ENCODE results near the gene CCDC78.
"Not testable (repeated sequence)": the region's sequence is repeated elsewhere in the genome, so short reads cannot be mapped to it uniquely, and the experiment has no call there.

CCDC78 gene

DNA sequence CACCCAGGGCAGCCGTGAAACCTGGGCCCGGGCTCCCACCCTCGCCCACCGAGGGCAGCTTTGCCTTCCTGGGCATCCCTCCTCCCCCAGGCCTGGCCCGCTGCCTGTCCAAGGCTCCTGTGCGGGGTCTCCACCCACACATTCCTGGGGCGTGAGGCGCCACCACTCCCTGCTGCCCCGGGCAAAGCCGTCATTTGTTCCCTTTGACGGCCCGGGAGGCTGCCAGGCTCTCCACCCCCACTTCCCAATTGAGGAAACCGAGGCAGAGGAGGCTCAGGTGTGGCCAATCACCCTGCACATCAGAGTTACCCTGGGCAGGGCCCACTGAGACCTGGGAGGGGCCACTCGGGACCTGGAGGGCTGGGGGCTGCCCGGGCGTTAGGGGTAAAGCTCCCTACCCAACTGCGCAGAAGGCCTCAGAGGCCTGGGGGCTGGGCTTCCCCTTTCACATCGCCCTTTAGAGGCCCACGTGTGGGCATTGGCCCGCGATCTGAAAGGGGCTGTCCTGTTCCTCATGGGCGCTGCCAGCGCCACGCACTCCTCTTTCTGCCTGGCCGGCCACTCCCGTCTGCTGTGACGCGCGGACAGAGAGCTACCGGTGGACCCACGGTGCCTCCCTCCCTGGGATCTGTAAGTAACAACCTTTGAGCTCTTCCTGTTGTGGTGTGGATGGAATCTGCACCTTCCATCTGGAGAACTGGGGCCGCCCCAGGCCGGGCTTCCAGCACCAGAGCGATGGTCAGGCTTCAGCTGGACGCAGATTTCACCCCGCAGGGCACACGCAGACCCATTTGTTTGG, 34.5 kb upstream of the CCDC78 start, which contains the start of gene MSLN:
TSS of gene MSLN (plus strand) at position 190 of the 799 bp plus-strand sequence. CDS start 1,947 bp downstream, outside the sequence.
- no peak for DNase-seq

DNA sequence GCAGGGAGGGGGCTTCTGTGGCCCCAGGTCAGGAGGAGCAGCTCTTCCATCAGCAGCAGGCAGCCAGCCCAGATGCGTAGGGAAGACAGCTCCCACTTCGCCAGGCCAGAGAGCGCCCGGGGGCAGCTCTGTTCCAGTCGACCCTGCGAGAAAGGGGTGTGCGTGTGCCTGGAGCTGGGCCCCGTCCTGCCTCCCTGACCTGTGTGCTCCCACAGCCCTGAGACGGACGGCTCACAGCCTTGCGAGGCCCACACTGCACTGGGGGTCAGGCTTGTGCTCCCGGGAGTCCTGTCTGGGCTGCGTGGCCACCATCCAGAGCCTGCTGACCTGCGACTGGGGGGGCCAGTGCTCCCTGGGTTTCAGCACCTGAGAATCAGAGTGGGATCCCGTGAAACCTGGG, 33.8 kb upstream of the CCDC78 start:
- no peak for DNase-seq

DNA sequence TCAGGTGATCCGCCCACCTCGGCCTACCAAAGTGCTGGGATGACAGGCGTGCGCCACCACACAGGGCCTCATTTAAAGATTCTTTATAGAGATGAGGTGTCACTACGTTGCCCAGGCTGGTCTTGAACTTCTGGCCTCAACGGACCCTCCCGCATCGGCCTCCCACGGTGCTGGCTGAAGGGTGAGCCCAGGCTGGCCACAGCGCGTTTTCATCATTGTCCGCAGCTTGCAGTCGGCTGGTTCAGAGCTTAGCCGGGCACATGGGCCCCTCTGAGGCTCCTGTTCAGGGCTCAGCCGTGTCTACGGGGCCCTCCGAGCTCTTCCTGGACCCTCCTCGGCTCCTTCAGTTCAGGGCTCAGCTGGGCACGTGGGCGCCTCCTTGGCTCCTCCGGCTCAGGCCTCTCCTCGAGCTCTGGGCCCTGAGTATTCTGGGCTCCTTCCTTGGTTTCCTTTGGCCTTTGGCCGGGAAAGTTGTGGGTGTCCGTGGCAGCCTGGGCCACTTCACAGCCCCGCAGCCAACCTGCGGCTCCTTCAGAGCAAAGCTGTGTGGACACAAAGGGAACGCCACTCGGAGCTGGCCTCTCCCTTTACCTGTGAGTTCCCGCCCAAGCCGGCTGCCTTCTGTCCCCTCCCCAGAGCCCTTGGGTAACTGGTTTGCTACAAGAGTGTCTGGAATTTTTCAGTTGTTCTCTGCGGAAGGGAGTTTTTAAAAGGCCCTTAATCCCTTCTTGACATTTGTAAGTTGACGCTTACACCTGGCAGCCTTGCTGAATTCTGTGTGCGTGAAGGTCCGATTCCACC, 33.1 kb upstream of the CCDC78 start:
- DNase-seq: no peak

DNA sequence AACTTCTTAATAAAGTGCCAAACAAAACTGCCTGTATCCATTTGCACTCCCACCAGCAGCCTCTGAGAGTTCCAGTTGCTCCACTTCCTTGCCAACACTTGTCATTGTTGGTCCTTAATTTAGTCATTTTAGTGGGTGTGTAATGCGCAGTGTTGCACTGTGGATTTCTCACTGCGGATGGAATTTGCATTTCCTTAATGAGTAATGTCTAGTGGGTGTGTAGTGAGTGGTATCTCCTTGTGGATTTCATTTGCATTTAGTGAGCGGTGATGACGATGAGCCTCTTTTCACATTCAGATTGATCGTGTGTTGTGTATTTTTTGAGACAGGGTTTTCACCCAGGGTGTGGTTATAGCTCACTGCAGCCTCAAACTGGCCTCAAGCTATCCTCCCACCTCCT, 30.2 kb upstream of the CCDC78 start:
- no peak for DNase-seq

DNA sequence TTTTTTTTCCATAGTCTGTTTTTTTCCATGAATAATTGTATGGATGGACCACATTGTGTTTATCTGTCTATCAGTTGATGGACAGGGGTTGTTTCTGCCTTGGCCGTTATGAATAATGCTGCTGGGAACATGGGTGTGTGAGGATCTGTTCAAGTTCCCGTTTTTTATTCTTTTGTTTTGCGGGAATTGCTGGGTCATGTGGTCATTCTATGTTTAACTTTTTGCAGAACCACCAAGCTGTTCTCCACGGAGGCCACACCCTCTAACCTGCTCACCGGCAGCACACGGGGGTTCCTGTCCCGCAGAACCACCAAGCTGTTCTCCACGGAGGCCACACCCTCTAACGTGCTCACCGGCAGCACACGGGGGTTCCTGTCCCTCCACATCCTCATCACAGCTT, 28.4 kb upstream of the CCDC78 start:
- DNase-seq: no peak

DNA sequence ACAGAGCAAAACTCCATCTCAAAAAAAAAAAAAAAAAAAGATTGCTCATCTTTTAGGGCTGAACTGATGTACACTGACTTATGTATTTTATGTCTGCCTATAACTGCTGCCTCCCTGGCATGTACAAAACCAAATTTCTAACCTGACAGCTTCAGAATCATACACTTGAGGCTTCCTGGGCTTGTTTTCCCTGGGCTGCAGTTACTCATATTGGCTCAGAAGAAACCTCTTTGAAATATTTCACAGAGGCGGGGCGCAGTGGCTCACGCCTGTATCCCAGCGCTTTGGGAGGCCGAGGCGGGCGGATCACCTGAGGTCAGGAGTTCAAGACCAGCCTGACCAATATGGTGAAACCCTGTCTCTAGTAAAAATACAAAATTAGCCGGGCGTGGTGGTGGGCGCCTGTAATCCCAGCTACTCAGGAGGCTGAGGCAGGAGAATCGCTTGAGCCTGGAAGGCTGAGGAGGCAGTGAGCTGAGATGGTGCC, 27.9 kb upstream of the CCDC78 start:
- DNase-seq: not testable (repeated sequence)

DNA sequence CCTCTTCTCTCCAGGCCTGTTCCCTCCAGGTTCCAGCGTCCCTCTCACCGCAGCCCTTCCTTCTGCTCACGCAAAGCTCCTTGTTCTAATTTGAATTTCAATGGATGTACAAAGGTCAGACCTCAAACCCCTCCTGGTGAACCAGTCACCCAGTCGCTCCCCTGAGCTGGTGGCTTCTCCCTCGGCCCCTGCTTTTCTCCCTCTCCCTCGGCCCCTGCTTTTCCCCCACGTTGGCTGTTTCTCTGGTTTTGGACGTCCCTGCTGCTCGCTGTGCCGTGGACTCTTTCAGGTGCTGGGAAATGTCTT, 25.7 kb upstream of the CCDC78 start:
- no peak for DNase-seq

DNA sequence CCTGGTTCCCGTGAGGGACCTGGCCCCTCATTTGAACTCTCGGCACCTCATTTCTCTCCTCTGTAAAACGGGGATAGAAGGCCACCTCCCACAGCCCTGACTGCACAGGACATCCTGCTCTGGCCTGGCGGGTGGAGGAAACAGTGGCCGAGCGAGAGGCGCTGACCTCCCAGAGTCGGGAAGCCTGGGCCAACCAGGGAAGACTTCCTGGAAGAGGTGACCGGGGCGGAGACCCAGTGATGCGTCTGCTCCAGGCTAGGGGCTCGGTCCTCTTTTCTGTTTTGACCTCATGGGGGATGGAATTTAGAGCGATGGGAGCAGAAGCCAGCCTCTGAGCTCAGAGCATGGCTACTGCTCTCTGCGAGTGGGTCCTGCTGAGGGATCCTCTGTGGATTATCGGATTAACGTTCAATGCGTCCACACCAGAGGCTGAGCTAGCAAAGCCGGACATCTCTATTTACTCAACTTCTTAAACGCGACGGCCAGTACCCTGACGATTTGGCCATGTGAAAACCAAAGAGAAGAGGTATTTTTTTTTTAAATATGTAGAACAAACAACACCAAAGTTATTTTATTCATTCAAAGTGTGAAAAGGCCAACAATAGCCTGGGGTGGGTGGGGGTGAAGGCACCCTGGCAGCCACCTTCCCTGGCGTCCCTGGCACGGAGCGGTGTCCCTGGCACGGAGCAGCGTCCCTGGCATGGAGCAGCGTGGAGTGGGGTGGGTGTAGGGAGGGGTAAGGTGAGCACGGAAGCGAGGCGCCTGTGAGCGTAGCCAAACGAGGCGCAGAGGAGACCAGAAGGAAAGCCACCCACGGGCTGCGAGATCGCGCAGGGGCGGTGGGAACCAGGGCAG, 25.1 kb upstream of the CCDC78 start:
- no peak for DNase-seq

DNA sequence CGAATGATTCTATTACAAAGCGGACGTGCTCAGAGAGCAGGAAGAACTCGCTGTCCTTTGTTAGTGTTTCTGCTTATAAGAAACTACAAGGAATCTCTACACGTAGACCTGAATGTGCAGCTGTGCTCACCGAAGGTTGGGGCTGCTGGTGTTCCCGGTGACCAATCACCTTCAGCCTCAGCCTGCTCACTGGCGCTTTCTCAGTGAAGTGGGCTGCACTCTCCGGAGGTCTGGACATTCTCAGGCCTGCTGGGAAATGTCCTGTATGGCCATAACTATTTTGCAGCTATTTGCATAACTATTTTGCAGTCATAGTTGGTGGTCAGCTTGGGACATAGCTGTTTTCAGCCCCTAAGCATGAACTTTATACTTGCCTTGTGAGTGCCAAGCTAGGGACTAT, 24.2 kb upstream of the CCDC78 start:
- DNase-seq: no peak

DNA sequence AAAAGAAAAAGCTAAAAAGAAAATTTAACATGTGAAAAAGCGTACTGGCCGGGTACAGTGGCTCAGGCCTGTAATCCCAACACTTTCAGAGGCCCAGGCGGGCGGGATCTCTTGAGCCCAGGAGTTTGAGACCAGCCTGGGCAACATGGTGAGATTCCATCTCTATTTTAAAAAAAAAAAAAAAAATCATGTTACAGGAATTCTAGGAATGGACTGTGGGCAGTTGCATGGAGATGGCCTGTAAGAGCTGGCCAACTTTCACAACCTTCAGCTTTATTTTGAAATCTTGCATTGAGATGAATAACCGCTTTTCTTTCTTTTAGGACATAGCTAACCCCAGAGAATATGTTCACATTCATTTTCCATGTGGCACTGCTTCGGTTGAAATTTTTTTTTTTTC, 22.8 kb upstream of the CCDC78 start:
- no peak for DNase-seq

DNA sequence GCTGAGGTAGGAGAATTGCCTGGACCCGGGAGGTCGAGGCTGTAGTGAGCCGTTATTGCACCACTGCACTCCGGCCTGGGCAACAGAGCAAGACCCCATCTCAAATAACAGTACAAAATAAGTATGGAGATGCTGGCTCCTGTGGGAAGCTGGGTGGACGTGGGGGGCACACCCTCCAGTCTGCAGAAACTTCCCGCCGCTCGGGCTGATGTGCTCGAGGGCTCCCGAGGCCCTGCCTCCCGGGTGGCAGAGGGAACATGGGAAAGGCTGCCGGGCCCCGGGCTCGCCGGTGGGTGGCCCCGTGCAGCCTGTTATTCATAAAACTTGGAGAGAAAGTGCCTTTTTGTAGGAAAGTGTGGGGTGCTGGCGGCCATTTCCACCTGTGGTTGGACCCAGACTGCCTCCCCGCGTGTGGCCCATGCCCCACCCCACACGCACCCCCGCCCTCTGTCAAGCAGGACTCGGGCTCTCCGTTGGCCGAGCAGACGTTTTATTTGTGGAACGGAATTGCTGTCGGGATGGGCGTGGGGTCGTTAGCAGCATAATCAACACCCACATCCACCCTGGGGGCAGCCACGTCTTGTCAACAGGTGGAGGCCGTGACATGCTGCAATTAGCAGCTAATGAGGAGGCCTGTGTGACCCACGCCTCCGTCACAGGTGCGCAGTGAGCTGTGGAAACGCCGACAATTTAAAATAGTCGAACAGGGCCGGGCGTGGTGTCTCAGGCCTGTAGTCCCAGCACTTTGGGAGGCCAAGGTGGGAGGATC, 21.9 kb upstream of the CCDC78 start:
- DNase-seq: no peak

DNA sequence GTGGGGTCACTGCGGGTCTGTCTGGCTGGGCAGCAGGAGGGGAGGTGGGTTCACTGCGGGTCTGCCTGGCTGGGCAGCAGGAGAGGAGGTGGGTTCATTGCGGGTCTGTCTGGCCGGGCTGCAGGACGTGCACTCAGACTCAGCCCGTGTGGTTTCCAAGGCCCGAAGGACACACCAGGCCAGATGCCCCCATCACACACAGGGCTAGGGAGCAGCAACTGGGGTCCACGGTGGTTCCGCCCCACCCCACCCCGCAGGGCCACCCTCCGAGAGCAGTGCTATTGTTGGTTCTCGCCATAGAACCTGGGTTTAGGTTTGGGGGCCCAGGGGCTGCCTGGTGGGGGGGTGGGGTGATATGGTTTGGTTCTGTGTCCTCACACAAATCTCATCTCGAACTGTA, 20.4 kb upstream of the CCDC78 start:
- DNase-seq: no peak

DNA sequence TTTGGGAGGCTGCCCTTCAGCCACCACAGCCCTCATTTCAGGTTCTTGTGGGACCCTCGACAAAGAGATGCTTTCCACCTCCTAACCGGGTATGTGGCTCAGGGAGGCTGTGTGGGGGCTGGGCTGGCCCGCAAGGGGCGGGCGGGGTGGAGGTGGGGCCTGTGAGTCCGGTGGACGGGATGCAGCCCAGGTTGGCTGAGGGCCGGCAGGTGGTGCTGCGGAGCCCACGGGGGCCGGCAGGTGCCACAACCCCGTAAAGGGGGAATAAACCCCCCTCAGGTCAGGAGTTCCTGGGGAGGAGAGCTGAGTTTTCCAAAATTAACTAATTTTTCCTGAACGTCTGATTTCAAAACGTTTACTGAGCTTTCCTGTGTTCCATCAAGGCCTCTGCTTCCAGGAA, 19.5 kb upstream of the CCDC78 start:
- no peak for DNase-seq

DNA sequence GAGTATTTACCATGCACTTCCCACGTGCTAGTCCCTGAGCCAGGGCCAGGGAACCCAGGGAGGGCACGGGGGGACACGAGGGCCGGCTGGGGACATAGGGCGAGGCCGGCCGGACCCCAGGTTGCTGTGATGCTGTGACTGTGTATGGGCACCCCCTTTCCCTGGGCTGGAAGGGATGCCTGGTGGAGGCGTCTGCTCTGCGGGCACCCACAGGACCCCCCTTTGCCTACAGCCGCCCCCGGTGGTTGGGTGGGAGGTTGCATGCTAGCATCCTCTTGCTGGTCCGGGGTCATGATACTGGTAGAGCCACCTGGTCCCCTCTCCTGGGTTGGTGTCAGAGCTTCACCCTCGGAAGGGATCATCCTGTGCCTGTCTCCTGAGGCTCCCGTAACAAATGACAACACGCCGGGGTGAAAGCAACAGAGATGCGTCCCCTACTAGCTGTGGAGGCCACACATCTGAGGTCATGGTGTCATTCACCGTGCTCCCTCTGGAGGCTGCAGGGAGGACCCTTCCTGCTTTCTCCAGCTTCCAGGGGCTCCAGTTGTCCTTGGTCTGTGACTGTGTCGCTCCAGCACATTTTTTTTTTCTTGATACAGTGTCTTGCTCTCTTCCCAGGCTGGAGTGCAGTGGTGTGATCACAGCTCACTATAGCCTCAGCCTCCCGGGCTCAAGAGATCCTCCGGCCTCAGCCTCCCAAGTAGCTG, 17.7 kb upstream of the CCDC78 start:
- no peak for DNase-seq

DNA sequence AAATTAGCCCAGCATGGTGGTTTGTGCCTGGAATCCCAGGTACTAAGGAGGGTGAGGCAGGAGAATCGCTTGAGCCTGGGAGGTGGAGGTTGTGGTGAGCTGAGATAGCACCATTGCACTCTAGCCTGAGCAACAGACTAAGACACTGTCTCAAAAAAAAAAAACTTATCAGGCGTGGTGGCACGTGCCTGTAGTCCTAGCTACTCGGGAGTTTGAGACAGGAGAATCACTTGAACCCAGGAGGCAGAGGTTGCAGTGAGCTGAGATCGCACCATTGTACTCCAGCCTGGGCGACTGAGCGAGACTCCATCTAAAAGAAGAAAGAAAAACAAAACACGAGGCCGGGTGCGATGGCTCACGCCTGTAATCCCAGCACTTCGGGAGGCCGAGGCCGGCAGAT, 16.7 kb upstream of the CCDC78 start:
- DNase-seq: not testable (repeated sequence)

DNA sequence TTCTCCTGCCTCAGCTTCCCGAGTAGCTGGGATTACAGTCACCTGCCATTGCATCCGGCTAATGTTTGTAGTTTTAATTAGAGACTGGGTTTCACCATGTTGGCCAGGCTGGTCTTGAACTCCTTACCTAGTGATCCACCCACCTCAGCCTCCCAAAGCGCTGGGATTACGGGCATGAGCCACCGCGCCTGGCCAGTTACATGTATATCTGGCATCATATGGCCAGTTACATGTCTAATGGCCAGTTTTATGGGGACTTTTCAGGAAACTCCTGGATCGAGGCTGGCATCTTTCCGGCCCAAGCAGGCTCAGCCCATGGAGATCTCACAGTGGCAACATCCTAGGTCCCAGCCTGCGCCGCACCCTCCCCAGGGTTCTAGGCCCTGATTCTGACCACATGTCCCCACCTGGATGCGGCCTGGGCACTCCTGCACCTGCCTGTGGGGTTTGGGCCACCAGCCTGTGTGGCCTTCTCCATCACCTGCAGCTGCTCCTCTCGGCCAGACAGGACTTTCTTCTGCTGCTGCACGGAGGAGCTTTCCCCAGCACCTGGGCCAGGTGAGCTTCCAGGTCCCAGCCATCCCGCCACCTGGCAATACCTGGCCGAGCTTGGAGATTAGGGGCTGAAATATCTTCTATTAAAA, 15.9 kb upstream of the CCDC78 start:
- no peak for DNase-seq

DNA sequence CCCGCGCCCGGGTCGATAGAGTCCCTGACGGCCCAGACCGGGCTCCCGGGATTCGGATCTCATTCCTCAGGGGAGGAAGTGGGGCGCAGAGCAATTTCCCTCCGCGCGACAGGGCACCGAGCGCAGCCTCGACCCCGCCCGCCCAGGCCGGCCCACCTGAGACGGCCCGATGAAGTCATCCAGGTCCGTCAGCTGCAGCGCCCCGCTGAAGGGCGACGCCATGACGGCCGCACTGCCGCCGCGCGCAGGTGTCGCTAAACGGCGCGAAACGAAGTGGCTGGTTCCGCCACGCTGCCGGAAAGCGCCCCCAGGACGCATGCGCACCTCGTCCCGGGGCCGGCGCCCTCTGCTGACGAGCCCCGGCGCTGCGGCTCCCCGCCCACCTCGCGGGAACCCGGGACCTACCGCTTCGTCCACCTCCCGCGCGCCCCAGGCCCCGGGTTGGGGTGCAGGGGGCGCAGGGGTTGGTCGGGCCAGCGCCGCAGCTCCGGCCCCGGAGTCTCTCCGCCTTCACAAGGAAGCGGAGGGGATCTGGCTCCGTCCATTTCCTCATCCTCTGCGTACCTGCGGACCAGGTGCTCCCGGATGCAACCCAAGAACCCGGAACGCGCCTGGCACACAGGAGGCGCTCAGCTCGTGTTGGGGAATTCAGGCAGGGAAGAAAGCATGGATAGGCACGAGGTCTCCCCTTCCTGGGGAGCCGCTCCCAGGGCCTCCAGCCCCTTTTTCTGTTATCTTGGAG, 14.7 kb upstream of the CCDC78 start, which contains the start of gene CIAO3:
TSS of gene CIAO3 (minus strand) at position 234 of the 742 bp plus-strand sequence. CDS start at position 222, 12 bp downstream.
- peak; percentile 88 for DNase-seq

DNA sequence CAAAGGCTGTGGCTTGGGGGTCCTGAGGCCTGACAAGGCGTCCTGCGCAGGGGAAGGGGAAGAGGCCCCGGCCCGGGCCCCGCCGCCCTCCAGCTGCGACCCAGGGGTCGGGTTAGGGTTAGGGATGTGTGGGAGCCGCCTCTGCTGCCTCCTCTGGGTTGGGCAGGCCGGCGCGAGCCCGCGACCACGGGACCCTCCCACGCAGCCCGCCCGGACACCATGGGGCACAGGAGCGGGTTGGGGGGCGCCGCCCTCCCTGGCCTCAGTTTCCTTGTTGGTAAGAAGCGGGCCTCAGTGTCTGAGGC, 14.2 kb upstream of the CCDC78 start:
- no peak for DNase-seq

DNA sequence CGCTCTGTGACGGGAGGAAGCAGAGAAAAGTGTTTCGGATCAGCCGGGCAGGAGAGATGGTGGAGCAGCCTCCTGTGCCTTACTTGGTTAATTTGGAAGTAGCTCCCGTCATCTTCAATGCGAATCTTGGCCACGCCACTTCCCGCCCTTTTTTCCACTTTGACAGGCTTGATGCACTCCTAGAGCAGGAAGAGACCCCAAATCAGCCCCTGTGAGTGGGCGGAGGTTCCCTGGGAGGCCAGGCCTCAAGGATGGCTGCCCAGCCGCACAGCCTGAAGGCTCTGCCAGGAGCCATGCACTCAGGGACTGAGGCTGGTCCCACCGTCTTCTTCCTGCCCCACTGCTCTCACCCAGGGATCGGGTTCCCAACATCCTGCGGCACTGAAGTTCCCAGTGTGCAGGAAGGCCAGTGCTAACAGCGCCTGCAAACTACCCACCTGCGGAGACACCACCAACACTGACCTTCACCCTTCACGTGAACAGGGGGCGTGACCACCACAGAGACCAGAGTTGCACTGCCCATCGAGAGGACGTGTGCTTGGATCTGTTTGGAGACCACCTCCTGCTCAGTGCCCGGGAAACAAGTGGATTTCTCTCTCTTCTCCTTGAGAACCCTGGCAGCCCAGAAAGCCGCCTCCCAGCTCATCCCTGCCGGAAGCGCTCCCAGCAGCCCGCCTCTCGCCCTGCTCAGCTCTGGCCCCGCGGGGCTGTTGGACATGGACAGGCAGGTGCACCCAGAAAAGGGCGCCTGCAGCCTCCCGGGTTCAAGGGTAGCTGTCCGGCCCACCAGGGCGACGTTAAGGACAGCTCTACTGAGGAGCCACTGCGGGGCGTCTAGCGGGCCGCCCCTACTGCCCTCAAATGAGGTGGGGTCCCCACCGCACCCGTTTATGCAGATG, 13.6 kb upstream of the CCDC78 start:
- no peak for DNase-seq

All from T-helper 9 cell (primary cell).